Muscle layer of colon (tissue), 2 donors: ENCODE measurements around the gene USF2.

Experiments used
- H3K27ac ChIP-seq: one replicate; pipeline ENCODE4 v1.7.0; 2013; ENCODE audit warnings: low read depth, mild to moderate bottlenecking, low read length, moderate library complexity
- H3K27me3 ChIP-seq, 2 donors: one replicate each; pipeline ENCODE4 v1.7.0; 2013; ENCODE audit warnings: low read length in 2 of 2, mild to moderate bottlenecking in 2 of 2; ENCODE audit not compliant: insufficient read depth in 2 of 2, control insufficient read depth in 1 of 2
- H3K36me3 ChIP-seq: one replicate; pipeline ENCODE4 v1.7.0; 2013; ENCODE audit warnings: mild to moderate bottlenecking, low read length; ENCODE audit not compliant: insufficient read depth
- H3K4me1 ChIP-seq: one replicate; pipeline ENCODE4 v1.7.0; 2013; ENCODE audit warnings: mild to moderate bottlenecking, low read length; ENCODE audit not compliant: insufficient read depth
- H3K4me3 ChIP-seq, 2 donors: one replicate each; pipeline ENCODE4 v1.7.0; 2013; ENCODE audit warnings: low read length in 2 of 2, low read depth in 1 of 2, mild to moderate bottlenecking in 1 of 2, moderate library complexity in 1 of 2
- H3K9ac ChIP-seq: one replicate; pipeline ENCODE4 v1.7.0; 2013; ENCODE audit warnings: low read length
- H3K9me3 ChIP-seq: one replicate; pipeline ENCODE4 v1.7.0; 2013; ENCODE audit warnings: mild to moderate bottlenecking, low read length
- donor health status: abdominal sarcoma.
- donor health status: Adenocarcinoma of cecum.

The USF2 gene

DNA sequence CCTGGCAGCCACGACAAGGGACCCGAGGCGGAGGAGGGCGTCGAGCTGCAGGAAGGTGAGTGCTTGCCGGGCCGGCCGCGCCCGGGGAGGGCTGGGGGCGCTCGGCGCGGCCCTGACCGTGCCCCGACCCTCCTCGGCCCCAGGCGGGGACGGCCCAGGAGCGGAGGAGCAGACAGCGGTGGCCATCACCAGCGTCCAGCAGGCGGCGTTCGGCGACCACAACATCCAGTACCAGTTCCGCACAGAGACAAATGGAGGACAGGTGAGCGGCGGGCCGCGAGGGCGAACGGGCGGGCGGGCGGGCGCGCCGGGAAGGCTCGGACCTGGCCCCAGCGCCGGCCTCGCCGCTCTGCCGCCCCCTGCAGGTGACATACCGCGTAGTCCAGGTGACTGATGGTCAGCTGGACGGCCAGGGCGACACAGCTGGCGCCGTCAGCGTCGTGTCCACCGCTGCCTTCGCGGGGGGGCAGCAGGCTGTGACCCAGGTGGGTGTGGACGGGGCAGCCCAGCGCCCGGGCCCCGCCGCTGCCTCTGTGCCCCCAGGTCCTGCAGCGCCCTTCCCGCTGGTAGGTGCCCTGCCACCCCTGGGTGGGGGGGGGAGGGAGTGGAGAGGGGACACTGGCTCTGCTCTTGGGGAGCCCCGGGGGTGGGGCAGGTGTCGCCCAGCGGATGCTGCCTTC is 816 bp downstream of the USF2 start:
- Histone ChIP-seq H3K4me3 (peak overlapping the region in 1 of 2 donors; percentile 61), H3K36me3 (peaks cover 41% of the 10 kb centered on the region), H3K9me3 (no peaks in the 10 kb centered on the region), H3K4me1 (peaks cover 19% of the 10 kb centered on the region), H3K9ac (no peak overlapping the region), H3K27ac (peak overlapping the region; percentile 85), H3K27me3 (no peaks in the 10 kb centered on the region)

DNA sequence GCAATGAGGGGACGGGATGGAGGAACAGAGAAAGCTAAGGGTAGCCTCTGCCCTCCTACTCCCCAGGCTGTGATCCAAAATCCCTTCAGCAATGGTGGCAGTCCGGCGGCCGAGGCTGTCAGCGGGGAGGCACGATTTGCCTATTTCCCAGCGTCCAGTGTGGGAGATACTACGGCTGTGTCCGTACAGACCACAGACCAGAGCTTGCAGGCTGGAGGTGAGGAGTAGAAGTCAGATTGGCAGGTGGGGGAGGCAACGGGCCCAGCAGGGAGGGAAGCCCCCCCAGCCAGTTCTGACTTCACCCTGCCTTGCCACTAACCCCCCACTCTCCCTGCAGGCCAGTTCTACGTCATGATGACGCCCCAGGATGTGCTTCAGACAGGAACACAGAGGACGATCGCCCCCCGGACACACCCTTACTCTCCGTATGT is 1.6 kb downstream of the USF2 start:
- Histone ChIP-seq H3K9me3 (no peaks in the 10 kb centered on the region), H3K27ac (no peak overlapping the region), H3K9ac (no peak overlapping the region), H3K4me3 (no peak overlapping the region), H3K4me1 (peaks cover 19% of the 10 kb centered on the region), H3K36me3 (peaks cover 48% of the 10 kb centered on the region), H3K27me3 (no peaks in the 10 kb centered on the region)

DNA sequence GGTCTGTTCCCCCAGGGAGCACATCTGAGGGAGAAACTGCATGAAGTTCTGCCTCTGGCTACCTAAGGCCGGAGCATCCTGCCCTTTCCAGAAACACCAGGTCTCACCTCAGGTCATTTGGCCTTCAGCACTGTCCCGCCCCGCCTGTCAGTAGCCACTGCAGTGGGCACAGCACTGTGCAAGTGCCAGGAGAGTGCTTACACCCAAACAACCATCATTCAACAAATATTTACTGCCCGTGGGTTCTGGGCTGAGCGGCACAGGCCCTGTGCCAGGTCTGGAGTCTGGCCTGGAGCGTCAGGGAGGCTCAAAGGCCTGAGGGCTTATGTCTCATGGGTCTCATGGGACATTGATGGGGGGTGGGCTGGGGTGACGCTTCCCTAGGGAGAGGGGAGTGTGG is 2.8 kb downstream of the USF2 start:
- Histone ChIP-seq H3K36me3 (peaks cover 59% of the 10 kb centered on the region), H3K9ac (no peak overlapping the region), H3K9me3 (no peaks in the 10 kb centered on the region), H3K27ac (no peak overlapping the region), H3K27me3 (no peaks in the 10 kb centered on the region), H3K4me3 (no peak overlapping the region), H3K4me1 (peaks cover 17% of the 10 kb centered on the region)

DNA sequence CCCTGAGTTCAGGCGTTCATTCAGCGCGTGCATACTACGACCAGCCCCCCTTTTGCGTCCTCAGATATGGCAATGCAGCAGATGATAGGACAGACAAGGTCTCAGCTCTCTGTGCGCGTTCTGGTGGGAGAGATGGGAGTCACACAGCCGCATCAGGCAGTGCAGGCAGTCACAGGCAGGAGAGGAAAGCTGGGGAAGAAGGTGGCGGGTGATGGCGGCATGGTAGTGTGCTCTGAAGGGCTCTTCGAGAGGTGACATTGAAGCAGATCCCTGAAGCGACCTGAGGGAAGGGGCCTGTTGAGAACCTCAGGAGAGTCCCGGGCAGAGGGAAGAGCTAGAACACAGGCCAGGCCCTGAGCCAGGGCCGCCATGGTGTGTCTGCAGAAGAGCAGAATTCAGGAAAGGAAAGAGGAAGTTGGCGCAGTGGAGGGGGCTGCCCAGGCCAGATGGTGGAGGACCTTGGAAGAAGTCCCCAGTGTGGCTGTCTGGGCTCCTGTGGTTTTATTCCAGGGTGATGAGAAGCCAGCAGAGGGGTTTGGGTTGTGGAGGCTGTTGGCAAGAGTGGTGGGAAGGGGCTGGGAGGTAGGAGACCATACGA is 3.5 kb downstream of the USF2 start:
- H3K27ac ChIP-seq, result no peak overlapping the region
- peaks cover 66% of the 10 kb centered on the region for H3K36me3 ChIP-seq
- peaks cover 12% of the 10 kb centered on the region for H3K4me1 ChIP-seq
- H3K9ac ChIP-seq, result no peak overlapping the region
- H3K9me3 ChIP-seq, result no peaks in the 10 kb centered on the region
- H3K27me3 ChIP-seq, result no peaks in the 10 kb centered on the region
- no peak overlapping the region for H3K4me3 ChIP-seq

DNA sequence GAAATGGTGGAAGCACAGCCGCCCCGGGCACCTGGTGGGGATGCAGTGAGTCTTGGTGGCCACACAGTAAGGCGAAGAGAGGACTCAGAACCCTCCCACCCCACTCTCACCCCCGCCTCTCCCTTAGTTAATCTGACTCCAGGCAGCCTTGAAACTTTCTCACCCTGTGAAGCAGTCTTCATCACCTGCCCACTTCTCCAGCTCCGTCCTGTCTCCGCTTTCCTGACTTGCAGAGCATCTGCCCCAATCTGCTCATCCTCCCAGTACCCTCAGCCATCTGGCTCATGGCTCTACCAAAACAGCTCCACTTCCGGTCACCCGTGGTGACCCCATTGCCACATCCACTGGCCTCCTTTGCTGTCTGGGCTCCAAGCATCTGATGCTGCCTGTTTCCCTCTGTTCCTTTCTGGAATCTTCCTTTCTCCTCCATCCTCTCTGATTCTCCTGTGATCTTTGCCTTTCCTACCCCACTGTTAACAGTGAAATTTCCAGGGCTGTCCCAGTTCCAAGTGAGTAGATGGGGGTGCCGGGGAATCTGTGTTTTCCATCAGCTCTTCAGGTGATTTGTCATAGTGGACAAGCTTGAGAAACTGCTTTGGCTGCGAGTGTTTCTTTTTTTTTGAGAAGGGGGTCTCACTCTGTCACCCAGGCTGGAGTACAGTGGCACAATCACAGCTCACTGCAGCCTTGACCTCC is 4.3 kb downstream of the USF2 start:
- Histone ChIP-seq H3K27ac (no peak overlapping the region), H3K9me3 (no peaks in the 10 kb centered on the region), H3K4me3 (no peak overlapping the region), H3K4me1 (peaks cover 12% of the 10 kb centered on the region), H3K9ac (no peak overlapping the region), H3K27me3 (no peaks in the 10 kb centered on the region), H3K36me3 (peaks cover 71% of the 10 kb centered on the region)

DNA sequence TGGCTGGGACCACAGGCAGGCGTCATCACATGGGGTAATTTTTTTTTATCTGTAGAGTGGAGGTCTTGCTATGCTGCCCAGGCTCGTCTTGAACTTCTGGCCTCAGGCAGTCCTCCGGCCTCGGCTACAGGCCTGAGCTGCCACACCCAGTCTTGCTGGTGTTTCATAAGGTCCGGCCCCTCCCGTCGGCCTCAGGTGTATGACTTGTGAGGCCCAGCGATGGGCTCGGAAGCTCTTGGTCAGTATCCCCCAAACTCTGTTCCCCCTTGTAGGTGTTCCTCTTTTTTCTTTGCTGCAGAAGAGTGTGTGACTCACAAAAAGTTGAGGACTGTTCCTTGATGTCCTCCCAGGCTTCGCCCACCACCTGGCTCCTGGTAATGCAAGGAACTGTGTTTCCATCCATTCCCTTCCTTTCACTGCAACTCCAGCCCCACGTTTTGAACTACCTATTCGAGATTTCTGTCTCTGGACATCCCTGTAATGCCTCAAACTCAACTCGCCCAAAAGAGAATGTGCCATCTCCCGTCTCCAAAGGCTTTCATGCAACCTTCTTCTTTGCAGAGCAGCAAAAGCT is 5.0 kb downstream of the USF2 start:
- peaks cover 71% of the 10 kb centered on the region for H3K36me3 ChIP-seq
- no peaks in the 10 kb centered on the region for H3K27me3 ChIP-seq
- no peak overlapping the region for H3K9ac ChIP-seq
- H3K4me3 ChIP-seq, result no peak overlapping the region
- H3K27ac ChIP-seq, result no peak overlapping the region
- H3K4me1 ChIP-seq, result peaks cover 12% of the 10 kb centered on the region
- H3K9me3 ChIP-seq, result no peaks in the 10 kb centered on the region

DNA sequence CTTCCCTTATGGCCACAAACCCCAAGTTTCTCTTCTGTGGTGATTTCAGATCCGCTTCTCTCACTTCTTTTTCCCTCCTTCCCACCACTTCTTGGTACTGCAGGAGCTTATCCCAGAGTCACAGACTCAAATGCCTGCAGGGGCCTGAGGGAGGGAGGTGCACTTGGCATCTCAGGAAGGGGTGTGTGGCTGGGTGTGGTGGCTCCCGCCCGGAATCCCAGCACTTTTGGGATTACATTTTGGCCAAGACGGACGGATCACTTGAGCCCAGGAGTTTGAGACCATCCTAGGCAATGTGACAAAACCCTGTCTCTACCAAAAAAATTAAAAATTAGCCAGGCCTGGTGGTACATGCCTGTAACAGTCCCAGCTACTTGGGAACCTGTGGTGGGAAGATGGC is 5.6 kb downstream of the USF2 start:
- no peaks in the 10 kb centered on the region for H3K27me3 ChIP-seq
- no peak overlapping the region for H3K4me3 ChIP-seq
- peaks cover 75% of the 10 kb centered on the region for H3K36me3 ChIP-seq
- no peak overlapping the region for H3K9ac ChIP-seq
- no peaks in the 10 kb centered on the region for H3K9me3 ChIP-seq
- H3K4me1 ChIP-seq, result peaks cover 12% of the 10 kb centered on the region
- no peak overlapping the region for H3K27ac ChIP-seq

DNA sequence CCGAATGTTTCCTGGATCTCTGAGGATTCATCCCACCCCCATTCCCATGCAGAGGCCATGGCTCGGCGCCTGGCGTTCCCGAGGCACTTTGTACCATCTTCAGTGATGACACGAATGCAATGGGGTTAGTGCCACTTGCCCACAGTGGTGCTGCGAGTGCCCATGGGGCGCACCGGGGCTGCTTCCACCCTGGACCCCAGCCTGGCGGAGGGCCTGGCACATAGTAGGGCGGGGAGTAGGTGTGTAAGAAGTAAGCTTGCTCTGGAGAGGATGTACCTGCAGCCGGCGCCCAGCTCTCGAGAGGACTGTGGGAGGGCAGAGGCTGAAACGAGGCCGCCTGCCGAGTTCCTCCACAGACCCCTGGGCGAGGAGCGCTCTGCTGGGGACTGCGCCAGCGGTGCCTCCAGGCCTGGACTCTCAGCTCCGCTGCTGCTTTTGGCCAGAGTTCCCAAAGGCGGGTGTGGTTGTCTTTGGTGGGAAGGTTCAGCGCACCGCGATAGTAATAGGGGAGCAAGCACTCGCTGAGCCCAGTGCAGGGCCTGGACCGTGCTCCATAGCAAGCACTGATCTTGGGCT is 8.0 kb downstream of the USF2 start:
- Histone ChIP-seq H3K27me3 (peaks cover 0 to under 1% of the 10 kb centered on the region in 2 donors), H3K27ac (no peak overlapping the region), H3K4me3 (no peak overlapping the region), H3K9me3 (no peaks in the 10 kb centered on the region), H3K36me3 (peaks cover 65% of the 10 kb centered on the region), H3K9ac (no peak overlapping the region), H3K4me1 (peaks cover 2% of the 10 kb centered on the region)

DNA sequence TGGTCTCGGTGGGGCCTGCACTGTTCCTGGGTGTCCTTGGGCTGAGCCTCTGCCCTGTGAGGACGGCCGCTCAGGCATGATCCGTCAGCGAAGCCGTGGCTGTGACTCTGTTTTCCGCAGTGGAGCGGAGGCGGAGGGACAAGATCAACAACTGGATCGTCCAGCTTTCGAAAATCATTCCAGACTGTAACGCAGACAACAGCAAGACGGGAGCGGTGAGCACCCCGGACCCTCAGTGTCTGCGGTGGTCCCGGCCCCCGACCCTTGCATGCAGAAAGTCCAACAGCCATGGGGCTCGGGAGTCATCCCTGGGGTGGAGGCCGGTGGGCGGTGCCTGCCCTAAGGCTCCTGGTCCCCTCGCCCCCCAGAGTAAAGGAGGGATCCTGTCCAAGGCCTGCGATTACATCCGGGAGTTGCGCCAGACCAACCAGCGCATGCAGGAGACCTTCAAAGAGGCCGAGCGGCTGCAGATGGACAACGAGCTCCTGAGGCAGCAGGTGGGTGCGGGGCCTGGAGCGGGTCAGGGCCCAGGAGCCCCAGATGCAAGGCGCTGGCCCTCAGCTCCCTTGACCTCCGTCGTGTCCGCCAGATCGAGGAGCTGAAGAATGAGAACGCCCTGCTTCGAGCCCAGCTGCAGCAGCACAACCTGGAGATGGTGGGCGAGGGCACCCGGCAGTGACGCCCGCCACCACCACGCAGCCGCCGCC is 10.0 kb downstream of the USF2 start:
- Histone ChIP-seq H3K4me1 (no peaks in the 10 kb centered on the region), H3K9ac (no peak overlapping the region), H3K9me3 (no peaks in the 10 kb centered on the region), H3K4me3 (no peak overlapping the region), H3K27ac (no peak overlapping the region), H3K36me3 (peaks cover 49% of the 10 kb centered on the region), H3K27me3 (peaks cover 0 to 14% of the 10 kb centered on the region in 2 donors)

DNA sequence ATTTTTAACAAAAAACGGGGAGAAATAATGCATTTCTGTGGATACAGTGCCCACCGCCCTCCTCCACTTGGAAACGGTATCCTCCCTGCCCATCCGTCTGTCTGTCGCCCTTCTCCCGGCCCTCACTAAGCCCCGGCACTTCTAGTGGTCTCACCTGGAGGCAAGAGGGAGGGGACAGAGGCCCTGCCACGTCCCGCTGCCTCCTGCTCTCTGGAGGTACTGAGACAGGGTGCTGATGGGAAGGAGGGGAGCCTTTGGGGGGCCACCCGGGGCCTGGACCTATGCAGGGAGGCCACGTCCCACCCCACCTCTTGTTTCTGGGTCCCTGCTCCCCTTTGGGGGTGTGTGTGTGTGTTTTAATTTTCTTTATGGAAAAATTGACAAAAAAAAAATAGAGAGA is 10.6 kb downstream of the USF2 start:
- Histone ChIP-seq H3K27me3 (peaks cover 0 to 14% of the 10 kb centered on the region in 2 donors), H3K9ac (no peak overlapping the region), H3K4me1 (no peaks in the 10 kb centered on the region), H3K9me3 (no peaks in the 10 kb centered on the region), H3K27ac (no peak overlapping the region), H3K4me3 (no peak overlapping the region), H3K36me3 (peaks cover 43% of the 10 kb centered on the region)
